GM23338 (cell line): Measurements from ENCODE around the gene ZPLD1. TPM values are rescaled to one million over a fixed set of nuclear protein-coding genes. Genes with fewer than 3 reads are reported as not detected.

ENCODE experiments used
- ATAC-seq: fragments of 200-7000 bp; cut with Tn5 transposase; 3 replicates; pipeline ENCODE4 v1.9.1; 2020
- DNase-seq: peaks from one replicate; pipeline ENCODE4 v3.0.0-alpha.2; 2015; ENCODE audit warnings: low spot score
- H2AFZ ChIP-seq: fragments of 200-600 bp; sonication (generic); 2 replicates; pipeline ENCODE4 v1.8.0; 2016; ENCODE audit warnings: antibody characterized with exemption, mild to moderate bottlenecking, moderate library complexity
- H3F3A ChIP-seq: fragments of 200-600 bp; sonication (generic); replicated peaks from 2 replicates; pipeline ENCODE4 v1.8.0; 2017; ENCODE audit warnings: antibody characterized with exemption, mixed run types, low read depth
- H3K27ac ChIP-seq: fragments of 200-600 bp; sonication (generic); 2 replicates; pipeline ENCODE4 v1.6.1; 2016; ENCODE audit warnings: low read depth
- H3K27me3 ChIP-seq: fragments of 200-600 bp; sonication (generic); 2 replicates; pipeline ENCODE4 v1.8.0; 2016; ENCODE audit warnings: mild to moderate bottlenecking, mixed run types, moderate library complexity; ENCODE audit not compliant: insufficient read depth
- H3K36me3 ChIP-seq: fragments of 200-600 bp; sonication (generic); 2 replicates; pipeline ENCODE4 v1.8.0; 2016; ENCODE audit warnings: mild to moderate bottlenecking; ENCODE audit not compliant: insufficient read depth
- H3K4me1 ChIP-seq: fragments of 200-600 bp; sonication (generic); 2 replicates; pipeline ENCODE4 v1.8.0; 2016; ENCODE audit warnings: mild to moderate bottlenecking, moderate library complexity; ENCODE audit not compliant: insufficient read depth
- H3K4me2 ChIP-seq: fragments of 200-600 bp; sonication (generic); 2 replicates; pipeline ENCODE4 v1.7.1; 2017; ENCODE audit warnings: mixed run types
- H3K4me3 ChIP-seq: fragments of 200-600 bp; sonication (generic); 2 replicates; pipeline ENCODE4 v1.6.1; 2016; ENCODE audit warnings: mixed run types
- H3K79me2 ChIP-seq: fragments of 200-600 bp; sonication (generic); replicated peaks from 2 replicates; pipeline ENCODE4 v1.8.0; 2017; ENCODE audit warnings: mild to moderate bottlenecking; ENCODE audit not compliant: insufficient read depth
- H3K9me2 ChIP-seq: fragments of 200-600 bp; sonication (generic); 2 replicates; pipeline ENCODE4 v1.8.0; 2017; ENCODE audit not compliant: insufficient read depth
- H4K20me1 ChIP-seq: fragments of 200-600 bp; sonication (generic); replicated peaks from 2 replicates; pipeline ENCODE4 v1.8.0; 2017; ENCODE audit warnings: mild to moderate bottlenecking; ENCODE audit not compliant: insufficient read depth
- H3K27ac Mint-ChIP-seq: 2 replicates; pipeline ENCODE4 v1.8.0; 2020; ENCODE audit warnings: inconsistent platforms, mild to moderate bottlenecking, moderate library complexity, mixed read lengths
- H3K27me3 Mint-ChIP-seq: 3 replicates; pipeline ENCODE4 v1.8.0; 2022; ENCODE audit warnings: low read depth, mild to moderate bottlenecking, moderate library complexity, mixed read lengths, inconsistent platforms; ENCODE audit not compliant: insufficient read depth, poor library complexity
- H3K36me3 Mint-ChIP-seq: 3 replicates; pipeline ENCODE4 v1.8.0; 2021; ENCODE audit warnings: low read depth, mild to moderate bottlenecking, inconsistent platforms, moderate library complexity, mixed read lengths
- H3K4me1 Mint-ChIP-seq: 3 replicates; pipeline ENCODE4 v1.8.0; 2020; ENCODE audit warnings: mild to moderate bottlenecking, inconsistent platforms, mixed read lengths
- H3K4me3 Mint-ChIP-seq: 3 replicates; pipeline ENCODE4 v1.8.0; 2021; ENCODE audit warnings: moderate library complexity, mild to moderate bottlenecking, inconsistent platforms, mixed read lengths
- H3K9me3 Mint-ChIP-seq: 3 replicates; pipeline ENCODE4 v1.8.0; 2020; ENCODE audit warnings: moderate library complexity, mild to moderate bottlenecking, inconsistent platforms, mixed read lengths
- CREB1 ChIP-seq: fragments of 250-450 bp; sonication (Bioruptor Pico); IDR thresholded peaks from 2 replicates; pipeline ENCODE4 v1.5.0; 2020; ENCODE audit warnings: low read depth, mild to moderate bottlenecking, moderate library complexity
- CTCF ChIP-seq, 2 experiments: fragments of 200-600 bp in 1 of 2; sonication (generic) in 1 of 2; conservative IDR thresholded peaks; 2 replicates each; pipeline versions ENCODE4 v1.5.1 to v1.6.1; 2016 to 2017; ENCODE audit warnings: antibody characterized with exemption in 2 of 2, low read depth in 2 of 2, mild to moderate bottlenecking in 2 of 2, moderate library complexity in 1 of 2
- ETS1 ChIP-seq: IDR thresholded peaks from 2 replicates; pipeline ENCODE4 v1.6.1; 2016; ENCODE audit warnings: antibody characterized with exemption
- EZH2 ChIP-seq: fragments of 200-600 bp; sonication (generic); IDR thresholded peaks from one replicate; pipeline ENCODE4 v1.8.0; 2017; ENCODE audit warnings: antibody characterized with exemption, mild to moderate bottlenecking, low read depth; ENCODE audit not compliant: unreplicated experiment
- EZH2phosphoT487 ChIP-seq: fragments of 200-600 bp; sonication (generic); IDR thresholded peaks from one replicate; pipeline ENCODE4 v1.8.1; 2018; ENCODE audit warnings: antibody characterized with exemption; ENCODE audit not compliant: unreplicated experiment
- JUNB ChIP-seq: IDR thresholded peaks from one replicate; pipeline ENCODE4 v1.6.1; 2016; ENCODE audit warnings: antibody characterized with exemption; ENCODE audit not compliant: unreplicated experiment
- NANOG ChIP-seq: IDR thresholded peaks from 2 replicates; pipeline ENCODE4 v1.6.1; 2016; ENCODE audit warnings: antibody characterized with exemption, borderline replicate concordance
- POLR2AphosphoS5 ChIP-seq: IDR thresholded peaks from 2 replicates; pipeline ENCODE4 v1.6.1; 2016; ENCODE audit warnings: antibody characterized with exemption, low read depth
- REST ChIP-seq: IDR thresholded peaks from one replicate; pipeline ENCODE4 v1.6.1; 2018; ENCODE audit warnings: antibody characterized with exemption; ENCODE audit not compliant: unreplicated experiment
- STAT1 ChIP-seq: IDR thresholded peaks from one replicate; pipeline ENCODE4 v1.6.1; 2016; ENCODE audit warnings: antibody characterized with exemption; ENCODE audit not compliant: unreplicated experiment
- ZNF331 ChIP-seq: fragments of 250-450 bp; sonication (Bioruptor Pico); IDR thresholded peaks from 2 replicates; pipeline ENCODE4 v1.5.0; 2020; ENCODE audit warnings: low read depth, mild to moderate bottlenecking, moderate library complexity
- polyA plus RNA-seq: library from polyadenylated mRNA; unstranded; fragments of >200 nt; fragmentation: Nextera tagmentation; extraction: Ambion mirVana; gene quantifications from 2 replicates; pipeline ENCODE4 v1.2.1, GENCODE V29; 2016
- total RNA-seq: library from RNA; depleted of rRNA; stranded (reverse); fragments of >200 nt; shearing (Covaris generic); gene quantifications from 2 replicates; pipeline ENCODE4 v1.2.3, GENCODE V29; 2014

ZPLD1 gene
- total and polyA plus RNA-seq, 2 experiments from 2014 or later = not detected

GRCh38 chr3:102449341-102449740 is 14.5 kb downstream of the ZPLD1 start:
- Histone ChIP-seq H3K4me3 (no peak overlapping the region), H2AFZ (0 out of 2 replicates have a peak overlapping the region, but pooled peaks have one; percentile 48), H3K27ac (no peak overlapping the region), H3K4me2 (no peak overlapping the region), H3K36me3 (no peaks in the 10 kb centered on the region), H3K27me3 (no peaks in the 10 kb centered on the region), H3F3A (no peaks in the 10 kb centered on the region), H3K4me1 (no peaks in the 10 kb centered on the region), H3K79me2 (no peaks in the 10 kb centered on the region), H4K20me1 (no peaks in the 10 kb centered on the region), H3K9me2 (no peaks in the 10 kb centered on the region)
- H3K9me3 Mint-ChIP-seq = no peaks in the 10 kb centered on the region
- no peaks in the 10 kb centered on the region for H3K27me3 Mint-ChIP-seq
- ATAC-seq (no peak), DNase-seq (no peak)
- peaks cover 3% of the 10 kb centered on the region; the same call in 2 of the 3 replicates for H3K4me1 Mint-ChIP-seq
- no peak overlapping the region for H3K27ac Mint-ChIP-seq
- H3K36me3 Mint-ChIP-seq = no peaks in the 10 kb centered on the region
- no peak overlapping the region for H3K4me3 Mint-ChIP-seq
- TF ChIP-seq EZH2 = no peak
- TF ChIP-seq ZNF331 (CRISPR knock-in tag) = no peak
- no peak for TF ChIP-seq JUNB
- no peak for TF ChIP-seq ETS1
- no peak for TF ChIP-seq CREB1 (CRISPR knock-in tag)
- TF ChIP-seq STAT1 = no peak
- no peak for TF ChIP-seq REST
- no peak for TF ChIP-seq NANOG
- TF ChIP-seq CTCF (conservative IDR thresholded peaks at IDR 0.05; ENCODE audit: low read depth in 2 of 2) = no peak

GRCh38 chr3:102449930-102450329 is 15.1 kb downstream of the ZPLD1 start:
- ATAC-seq = no peak
- Mint-ChIP-seq H3K27me3 (no peaks in the 10 kb centered on the region), H3K4me3 (no peak overlapping the region), H3K36me3 (no peaks in the 10 kb centered on the region), H3K27ac (no peak overlapping the region), H3K4me1 (peaks cover 3% of the 10 kb centered on the region; the same call in 2 of the 3 replicates), H3K9me3 (no peaks in the 10 kb centered on the region)
- Histone ChIP-seq H2AFZ (no peak overlapping the region), H3F3A (no peaks in the 10 kb centered on the region), H3K36me3 (no peaks in the 10 kb centered on the region), H3K4me2 (no peak overlapping the region), H3K9me2 (no peaks in the 10 kb centered on the region), H3K27me3 (no peaks in the 10 kb centered on the region), H4K20me1 (no peaks in the 10 kb centered on the region), H3K4me3 (no peak overlapping the region), H3K27ac (no peak overlapping the region), H3K79me2 (no peaks in the 10 kb centered on the region), H3K4me1 (no peaks in the 10 kb centered on the region)
- no peak for DNase-seq
- no peak for TF ChIP-seq POLR2AphosphoS5
- no peak for TF ChIP-seq NANOG
- TF ChIP-seq ZNF331 (CRISPR knock-in tag) = no peak
- no peak for TF ChIP-seq EZH2phosphoT487
- TF ChIP-seq ETS1 = no peak
